Measurements from ENCODE around the gene ROBO1.

ROBO1 gene

GRCh38 chr3:78798266-78798832 lies 969.4 kb downstream of the ROBO1 start:
- Histone ChIP-seq H3K4me3 (ENCODE audit: low read length) (no peak overlapping the region), H3K4me1 (ENCODE audit: insufficient read depth, low read length) (peaks cover 26% of the 10 kb centered on the region), H3K9me3 (ENCODE audit: insufficient read depth, low read depth, low read length) (no peaks in the 10 kb centered on the region), H3K9ac (ENCODE audit: low read depth, low read length) (no peak overlapping the region), H3K27me3 (ENCODE audit: insufficient read depth, low read length) (no peaks in the 10 kb centered on the region), H3K27ac (ENCODE audit: low read depth, low read length) (no peak overlapping the region), H3K36me3 (ENCODE audit: insufficient read depth, low read length) (no peaks in the 10 kb centered on the region)

GRCh38 chr3:78794431-78794830 lies 973.4 kb downstream of the ROBO1 start:
- 79% methylated on average over 1 of the region's 1 CpG for WGBS
- H3K27me3 ChIP-seq (ENCODE audit: insufficient read depth, low read length), result no peaks in the 10 kb centered on the region

GRCh38 chr3:78792733-78793132 lies 975.1 kb downstream of the ROBO1 start:
- WGBS, result 93% methylated on average over 1 of the region's 1 CpG
- Histone ChIP-seq H3K4me1 (ENCODE audit: insufficient read depth, low read length) (peaks cover 9% of the 10 kb centered on the region), H3K4me3 (ENCODE audit: low read length) (no peak overlapping the region), H3K9me3 (ENCODE audit: insufficient read depth, low read depth, low read length) (no peaks in the 10 kb centered on the region), H3K9ac (ENCODE audit: low read depth, low read length) (no peak overlapping the region), H3K27me3 (ENCODE audit: insufficient read depth, low read length) (no peaks in the 10 kb centered on the region), H3K27ac (ENCODE audit: low read depth, low read length) (no peak overlapping the region), H3K36me3 (ENCODE audit: insufficient read depth, low read length) (no peaks in the 10 kb centered on the region)

More at GRCh38 chr3:78794431-78794830, 973.4 kb downstream of the ROBO1 start:
- Histone ChIP-seq H3K4me3 (ENCODE audit: low read length) (no peak overlapping the region), H3K36me3 (ENCODE audit: insufficient read depth, low read length) (no peaks in the 10 kb centered on the region), H3K27ac (ENCODE audit: low read depth, low read length) (no peak overlapping the region), H3K9ac (ENCODE audit: low read depth, low read length) (no peak overlapping the region), H3K9me3 (ENCODE audit: insufficient read depth, low read depth, low read length) (no peaks in the 10 kb centered on the region), H3K4me1 (ENCODE audit: insufficient read depth, low read length) (peaks cover 9% of the 10 kb centered on the region)

- Histone ChIP-seq H3K4me3 (ENCODE audit: low read length) (no peak overlapping the region), H3K4me1 (ENCODE audit: insufficient read depth, low read length) (peaks cover 9% of the 10 kb centered on the region)
- WGBS, result no CpG with 5 or more reads among the region's 1 CpG
Measured at GRCh38 chr3:78792212-78792611, 975.6 kb downstream of the ROBO1 start.

GRCh38 chr3:78791753-78792152 lies 976.0 kb downstream of the ROBO1 start:
- Histone ChIP-seq H3K9me3 (ENCODE audit: insufficient read depth, low read depth, low read length) (no peaks in the 10 kb centered on the region), H3K9ac (ENCODE audit: low read depth, low read length) (no peak overlapping the region), H3K36me3 (ENCODE audit: insufficient read depth, low read length) (no peaks in the 10 kb centered on the region), H3K27ac (ENCODE audit: low read depth, low read length) (no peak overlapping the region), H3K27me3 (ENCODE audit: insufficient read depth, low read length) (no peaks in the 10 kb centered on the region), H3K4me3 (ENCODE audit: low read length) (no peak overlapping the region), H3K4me1 (ENCODE audit: insufficient read depth, low read length) (peaks cover 9% of the 10 kb centered on the region)
- WGBS, result 79% methylated on average over 3 of the region's 3 CpGs

More at GRCh38 chr3:78792212-78792611, 975.6 kb downstream of the ROBO1 start:
- H3K36me3 ChIP-seq (ENCODE audit: insufficient read depth, low read length), result no peaks in the 10 kb centered on the region
- H3K9ac ChIP-seq (ENCODE audit: low read depth, low read length), result no peak overlapping the region
- no peaks in the 10 kb centered on the region for H3K27me3 ChIP-seq (ENCODE audit: insufficient read depth, low read length)
- H3K27ac ChIP-seq (ENCODE audit: low read depth, low read length), result no peak overlapping the region
- H3K9me3 ChIP-seq (ENCODE audit: insufficient read depth, low read depth, low read length), result no peaks in the 10 kb centered on the region

GRCh38 chr3:78788839-78789238 lies 979.0 kb downstream of the ROBO1 start:
- Histone ChIP-seq H3K27ac (ENCODE audit: low read depth, low read length) (no peak overlapping the region), H3K36me3 (ENCODE audit: insufficient read depth, low read length) (no peaks in the 10 kb centered on the region), H3K9ac (ENCODE audit: low read depth, low read length) (no peak overlapping the region), H3K9me3 (ENCODE audit: insufficient read depth, low read depth, low read length) (no peaks in the 10 kb centered on the region), H3K4me1 (ENCODE audit: insufficient read depth, low read length) (peaks cover 9% of the 10 kb centered on the region), H3K27me3 (ENCODE audit: insufficient read depth, low read length) (no peaks in the 10 kb centered on the region), H3K4me3 (ENCODE audit: low read length) (no peak overlapping the region)
- 100% methylated on average over 1 of the region's 2 CpGs for whole genome bisulfite sequencing

GRCh38 chr3:78785004-78785403 lies 982.8 kb downstream of the ROBO1 start:
- Histone ChIP-seq H3K36me3 (ENCODE audit: insufficient read depth, low read length) (no peaks in the 10 kb centered on the region), H3K4me3 (ENCODE audit: low read length) (no peak overlapping the region), H3K9me3 (ENCODE audit: insufficient read depth, low read depth, low read length) (no peaks in the 10 kb centered on the region), H3K27me3 (ENCODE audit: insufficient read depth, low read length) (no peaks in the 10 kb centered on the region), H3K9ac (ENCODE audit: low read depth, low read length) (no peak overlapping the region), H3K4me1 (ENCODE audit: insufficient read depth, low read length) (no peaks in the 10 kb centered on the region), H3K27ac (ENCODE audit: low read depth, low read length) (no peak overlapping the region)
- 85% methylated on average over 1 of the region's 1 CpG for WGBS

- no peak overlapping the region for H3K9ac ChIP-seq (ENCODE audit: low read depth, low read length)
- H3K27me3 ChIP-seq (ENCODE audit: insufficient read depth, low read length), result no peaks in the 10 kb centered on the region
- H3K9me3 ChIP-seq (ENCODE audit: insufficient read depth, low read depth, low read length), result no peaks in the 10 kb centered on the region
- H3K4me3 ChIP-seq (ENCODE audit: low read length), result no peak overlapping the region
- no peak overlapping the region for H3K27ac ChIP-seq (ENCODE audit: low read depth, low read length)
- no peaks in the 10 kb centered on the region for H3K4me1 ChIP-seq (ENCODE audit: insufficient read depth, low read length)
- H3K36me3 ChIP-seq (ENCODE audit: insufficient read depth, low read length), result no peaks in the 10 kb centered on the region
Measured at GRCh38 chr3:78781351-78781750, 986.4 kb downstream of the ROBO1 start.

GRCh38 chr3:78765671-78766485 lies 1001.9 kb downstream of the ROBO1 start:
- Histone ChIP-seq H3K27ac (ENCODE audit: low read depth, low read length) (no peak overlapping the region), H3K9ac (ENCODE audit: low read depth, low read length) (no peak overlapping the region), H3K4me1 (ENCODE audit: insufficient read depth, low read length) (no peaks in the 10 kb centered on the region), H3K36me3 (ENCODE audit: insufficient read depth, low read length) (no peaks in the 10 kb centered on the region), H3K27me3 (ENCODE audit: insufficient read depth, low read length) (no peaks in the 10 kb centered on the region), H3K9me3 (ENCODE audit: insufficient read depth, low read depth, low read length) (no peaks in the 10 kb centered on the region), H3K4me3 (ENCODE audit: low read length) (no peak overlapping the region)
- WGBS, result 96% methylated on average over 4 of the region's 5 CpGs

- WGBS, result 100% methylated on average over 1 of the region's 3 CpGs
- H3K36me3 ChIP-seq (ENCODE audit: insufficient read depth, low read length), result no peaks in the 10 kb centered on the region
- H3K4me1 ChIP-seq (ENCODE audit: insufficient read depth, low read length), result no peaks in the 10 kb centered on the region
- H3K9ac ChIP-seq (ENCODE audit: low read depth, low read length), result no peak overlapping the region
- H3K9me3 ChIP-seq (ENCODE audit: insufficient read depth, low read depth, low read length), result no peaks in the 10 kb centered on the region
- H3K27ac ChIP-seq (ENCODE audit: low read depth, low read length), result no peak overlapping the region
- H3K27me3 ChIP-seq (ENCODE audit: insufficient read depth, low read length), result no peaks in the 10 kb centered on the region
- no peak overlapping the region for H3K4me3 ChIP-seq (ENCODE audit: low read length)
Measured at GRCh38 chr3:78764634-78765033, 1003.2 kb downstream of the ROBO1 start.

GRCh38 chr3:78762121-78762520 lies 1005.7 kb downstream of the ROBO1 start:
- no peaks in the 10 kb centered on the region for H3K27me3 ChIP-seq (ENCODE audit: insufficient read depth, low read length)
- no peak overlapping the region for H3K27ac ChIP-seq (ENCODE audit: low read depth, low read length)
- H3K4me1 ChIP-seq (ENCODE audit: insufficient read depth, low read length), result no peaks in the 10 kb centered on the region
- no peak overlapping the region for H3K4me3 ChIP-seq (ENCODE audit: low read length)
- no peak overlapping the region for H3K9ac ChIP-seq (ENCODE audit: low read depth, low read length)
- no CpG with 5 or more reads among the region's 1 CpG for WGBS
- H3K9me3 ChIP-seq (ENCODE audit: insufficient read depth, low read depth, low read length), result no peaks in the 10 kb centered on the region
- no peaks in the 10 kb centered on the region for H3K36me3 ChIP-seq (ENCODE audit: insufficient read depth, low read length)

Measured in HUES64 (cell line).